Activated CD4-positive, alpha-beta T cell treated with anti-CD3 and anti-CD28 coated beads, Interleukin-2, amount 10 ng/mL, durations not matched to agents 7 days and 5 days (primary cell): ENCODE measurements around the gene IYD. TPM values are rescaled to one million over a fixed set of nuclear protein-coding genes. Genes with fewer than 3 reads are reported as not detected.

ENCODE experiments used
- CTCF ChIA-PET: fragments of 350-600 bp; sonication (Branson Sonifier 250); formaldehyde crosslinking; loops from one replicate; lab custom pipeline; 2021; ENCODE audit warnings: antibody characterized with exemption; lab: Charles Lee
- POLR2A ChIA-PET: fragments of 350-600 bp; sonication (Branson Sonifier 250); formaldehyde crosslinking; loops from one replicate; lab custom pipeline; 2021; ENCODE audit warnings: antibody characterized with exemption; lab: Charles Lee
- DNase-seq: peaks from one replicate; pipeline ENCODE4 v3.0.0-alpha.2; 2020
- H3K27ac Mint-ChIP-seq: one replicate; pipeline ENCODE4 v1.8.0; 2021; ENCODE audit warnings: mild to moderate bottlenecking, moderate library complexity, mixed read lengths
- H3K27me3 Mint-ChIP-seq: one replicate; pipeline ENCODE4 v1.8.0; 2021; ENCODE audit warnings: mixed read lengths
- H3K36me3 Mint-ChIP-seq: one replicate; pipeline ENCODE4 v1.8.0; 2021; ENCODE audit warnings: low read depth, mixed read lengths
- H3K4me1 Mint-ChIP-seq: one replicate; pipeline ENCODE4 v1.8.0; 2021; ENCODE audit warnings: mixed read lengths
- H3K4me3 Mint-ChIP-seq: one replicate; pipeline ENCODE4 v1.8.0; 2021; ENCODE audit warnings: mild to moderate bottlenecking, moderate library complexity, mixed read lengths
- H3K9me3 Mint-ChIP-seq: one replicate; pipeline ENCODE4 v1.8.0; 2021; ENCODE audit warnings: mixed read lengths
- total RNA-seq, 2 experiments: library from RNA; stranded (reverse); gene quantifications; one replicate each; pipeline ENCODE4 v1.2.3, GENCODE V29; 2021

IYD gene
- total RNA-seq, 2 experiments from 2014 or later = not detected

GRCh38 chr6:150452428-150453243, 83.8 kb downstream of the IYD start:
- H3K9me3 Mint-ChIP-seq = no peaks in the 10 kb centered on the region
- no peaks in the 10 kb centered on the region for H3K4me1 Mint-ChIP-seq
- peaks cover 3% of the 10 kb centered on the region for H3K27me3 Mint-ChIP-seq
- no peak overlapping the region for H3K4me3 Mint-ChIP-seq
- ChIA-PET POLR2A (no interaction called here), CTCF (no interaction called here)
- DNase-seq = no peak
- no peaks in the 10 kb centered on the region for H3K36me3 Mint-ChIP-seq
- H3K27ac Mint-ChIP-seq = no peak overlapping the region

GRCh38 chr6:150453357-150453756, 84.5 kb downstream of the IYD start:
- Mint-ChIP-seq H3K4me3 (no peak overlapping the region), H3K4me1 (no peaks in the 10 kb centered on the region)
- CTCF ChIA-PET = no interaction called here

More at GRCh38 chr6:150453357-150453756, 84.5 kb downstream of the IYD start:
- peaks cover 3% of the 10 kb centered on the region for H3K27me3 Mint-ChIP-seq
- no peak for DNase-seq
- H3K36me3 Mint-ChIP-seq = no peaks in the 10 kb centered on the region
- POLR2A ChIA-PET = interaction anchor here (0.6 kb wide), 1 partner anchor 241 kb away, joined by 3 read pairs; no protein-coding TSS in a partner anchor
- H3K27ac Mint-ChIP-seq = no peak overlapping the region
- H3K9me3 Mint-ChIP-seq = no peaks in the 10 kb centered on the region

Other genes with a start within 250 kb of the IYD start
- gene PPP1R14C, start 226.0 kb upstream of the IYD start, total RNA-seq = not detected
- gene PLEKHG1, start 230.9 kb downstream of the IYD start, total RNA-seq = 1 to 10 TPM; 2.8 to 3.6 TPM